Measurements from ENCODE around the gene SHCBP1. TPM values are rescaled to one million over a fixed set of nuclear protein-coding genes. Genes with fewer than 3 reads are reported as not detected.

SHCBP1 gene
- total and polyA plus RNA-seq, 2 of the 13 experiments (the other 11 are each of a cell fraction or from before 2014, with no cell fraction given), result 15.7 to 33.0 TPM

DNA sequence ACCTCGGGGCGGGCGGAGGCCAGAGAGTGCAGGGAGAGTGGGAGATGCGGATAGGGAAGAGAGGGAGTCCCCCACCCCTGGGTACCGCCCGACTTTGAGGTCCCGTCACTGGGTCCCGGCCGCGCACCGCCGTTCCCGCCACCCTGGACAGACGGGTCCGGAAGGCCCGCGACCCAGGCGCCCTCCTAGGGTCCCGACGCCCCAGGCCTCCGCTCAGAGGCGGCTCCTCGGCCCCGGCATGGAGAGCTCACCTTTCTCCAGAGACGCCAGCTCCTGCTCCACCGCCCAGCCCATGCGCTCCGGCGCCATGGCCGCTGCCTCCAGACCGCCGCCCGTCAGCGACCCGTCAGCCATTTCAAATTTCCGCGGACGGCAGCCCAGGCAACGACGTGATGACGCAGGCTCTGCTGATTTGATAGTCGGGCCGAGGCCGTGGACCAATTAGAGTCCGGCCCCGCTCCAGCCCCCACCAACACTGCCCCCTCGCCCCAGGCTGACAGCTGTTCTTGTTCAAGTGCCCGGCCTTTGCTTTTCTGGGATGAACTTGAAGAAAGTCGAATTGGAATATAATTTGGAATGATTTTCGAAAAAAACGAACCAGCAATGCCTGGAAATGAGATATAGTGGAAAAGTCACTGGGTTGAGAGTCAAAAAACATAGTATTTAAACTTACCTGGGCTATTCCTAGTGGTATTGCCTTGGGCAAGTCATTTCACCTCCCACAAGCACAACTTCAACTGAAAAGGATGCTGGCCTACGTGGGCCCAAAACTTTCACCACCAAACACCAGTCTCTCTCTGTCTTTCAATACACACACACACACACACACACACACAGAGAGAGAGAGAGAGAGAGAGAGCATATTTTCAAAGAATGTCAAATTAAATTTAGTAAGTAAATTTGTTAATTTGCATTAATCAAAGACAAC, at the start of gene SHCBP1 (continued):
- TF ChIP-seq, protein P1, sequence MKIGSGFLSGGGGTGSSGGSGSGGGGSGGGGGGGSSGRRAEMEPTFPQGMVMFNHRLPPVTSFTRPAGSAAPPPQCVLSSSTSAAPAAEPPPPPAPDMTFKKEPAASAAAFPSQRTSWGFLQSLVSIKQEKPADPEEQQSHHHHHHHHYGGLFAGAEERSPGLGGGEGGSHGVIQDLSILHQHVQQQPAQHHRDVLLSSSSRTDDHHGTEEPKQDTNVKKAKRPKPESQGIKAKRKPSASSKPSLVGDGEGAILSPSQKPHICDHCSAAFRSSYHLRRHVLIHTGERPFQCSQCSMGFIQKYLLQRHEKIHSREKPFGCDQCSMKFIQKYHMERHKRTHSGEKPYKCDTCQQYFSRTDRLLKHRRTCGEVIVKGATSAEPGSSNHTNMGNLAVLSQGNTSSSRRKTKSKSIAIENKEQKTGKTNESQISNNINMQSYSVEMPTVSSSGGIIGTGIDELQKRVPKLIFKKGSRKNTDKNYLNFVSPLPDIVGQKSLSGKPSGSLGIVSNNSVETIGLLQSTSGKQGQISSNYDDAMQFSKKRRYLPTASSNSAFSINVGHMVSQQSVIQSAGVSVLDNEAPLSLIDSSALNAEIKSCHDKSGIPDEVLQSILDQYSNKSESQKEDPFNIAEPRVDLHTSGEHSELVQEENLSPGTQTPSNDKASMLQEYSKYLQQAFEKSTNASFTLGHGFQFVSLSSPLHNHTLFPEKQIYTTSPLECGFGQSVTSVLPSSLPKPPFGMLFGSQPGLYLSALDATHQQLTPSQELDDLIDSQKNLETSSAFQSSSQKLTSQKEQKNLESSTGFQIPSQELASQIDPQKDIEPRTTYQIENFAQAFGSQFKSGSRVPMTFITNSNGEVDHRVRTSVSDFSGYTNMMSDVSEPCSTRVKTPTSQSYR (CRISPR knock-in tag; IDR thresholded peaks at IDR 0.05; ENCODE audit: borderline replicate concordance), result no peak
- no peak for TF ChIP-seq ZNF607 (CRISPR knock-in tag; IDR thresholded peaks at IDR 0.05; ENCODE audit: borderline replicate concordance)
- TF ChIP-seq GATA4 (IDR thresholded peaks at IDR 0.05; ENCODE audit: borderline replicate concordance, low read depth), result no peak
- TF ChIP-seq TSC22D2 (CRISPR knock-in tag; IDR thresholded peaks at IDR 0.05; ENCODE audit: borderline replicate concordance), result no peak
- TF ChIP-seq, protein P2, sequence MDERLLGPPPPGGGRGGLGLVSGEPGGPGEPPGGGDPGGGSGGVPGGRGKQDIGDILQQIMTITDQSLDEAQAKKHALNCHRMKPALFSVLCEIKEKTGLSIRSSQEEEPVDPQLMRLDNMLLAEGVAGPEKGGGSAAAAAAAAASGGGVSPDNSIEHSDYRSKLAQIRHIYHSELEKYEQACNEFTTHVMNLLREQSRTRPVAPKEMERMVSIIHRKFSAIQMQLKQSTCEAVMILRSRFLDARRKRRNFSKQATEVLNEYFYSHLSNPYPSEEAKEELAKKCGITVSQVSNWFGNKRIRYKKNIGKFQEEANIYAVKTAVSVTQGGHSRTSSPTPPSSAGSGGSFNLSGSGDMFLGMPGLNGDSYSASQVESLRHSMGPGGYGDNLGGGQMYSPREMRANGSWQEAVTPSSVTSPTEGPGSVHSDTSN (CRISPR knock-in tag; IDR thresholded peaks at IDR 0.05), result no peak
- TF ChIP-seq ZNF136 (CRISPR knock-in tag; IDR thresholded peaks at IDR 0.05; ENCODE audit: low read depth), result no peak
- peak; percentile 53 for TF ChIP-seq AGO2 (optimal IDR thresholded peaks at IDR 0.05; ENCODE audit: low read depth, low read length)
- TF ChIP-seq, protein P3, sequence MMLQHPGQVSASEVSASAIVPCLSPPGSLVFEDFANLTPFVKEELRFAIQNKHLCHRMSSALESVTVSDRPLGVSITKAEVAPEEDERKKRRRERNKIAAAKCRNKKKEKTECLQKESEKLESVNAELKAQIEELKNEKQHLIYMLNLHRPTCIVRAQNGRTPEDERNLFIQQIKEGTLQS (CRISPR knock-in tag; IDR thresholded peaks at IDR 0.05), result peak; percentile 61; the same call in 1 of the 2 replicates
- no peak for TF ChIP-seq SRF (IDR thresholded peaks at IDR 0.05; ENCODE audit: low read depth, low read length)
- no peak for TF ChIP-seq PCBP2 (optimal IDR thresholded peaks at IDR 0.05; ENCODE audit: low read depth, low read length, poor library complexity, severe bottlenecking)
- TF ChIP-seq ZNF460 (CRISPR knock-in tag; IDR thresholded peaks at IDR 0.05; ENCODE audit: borderline replicate concordance), result no peak
- TF ChIP-seq ZZZ3 (CRISPR knock-in tag; IDR thresholded peaks at IDR 0.05; ENCODE audit: borderline replicate concordance), result 0 out of 2 replicates have a peak, but pooled peaks have one; percentile 64
- TF ChIP-seq ZNF33B (CRISPR knock-in tag; IDR thresholded peaks at IDR 0.05), result no peak
- TF ChIP-seq ELF4 (CRISPR knock-in tag; IDR thresholded peaks at IDR 0.05; ENCODE audit: borderline replicate concordance), result no peak
- peak; percentile 100 for TF ChIP-seq HDAC1 (CRISPR knock-in tag; IDR thresholded peaks at IDR 0.05)
- 0 out of 2 replicates have a peak, but pooled peaks have one; percentile 39 for TF ChIP-seq BRCA1 (CRISPR knock-in tag; IDR thresholded peaks at IDR 0.05)
- no peak for TF ChIP-seq PAWR (CRISPR knock-in tag; IDR thresholded peaks at IDR 0.05; ENCODE audit: borderline replicate concordance)
- no peak for TF ChIP-seq ATF7 (IDR thresholded peaks at IDR 0.05)
- TF ChIP-seq ATF7 (CRISPR knock-in tag; IDR thresholded peaks at IDR 0.05), result no peak
- TF ChIP-seq, protein P4, sequence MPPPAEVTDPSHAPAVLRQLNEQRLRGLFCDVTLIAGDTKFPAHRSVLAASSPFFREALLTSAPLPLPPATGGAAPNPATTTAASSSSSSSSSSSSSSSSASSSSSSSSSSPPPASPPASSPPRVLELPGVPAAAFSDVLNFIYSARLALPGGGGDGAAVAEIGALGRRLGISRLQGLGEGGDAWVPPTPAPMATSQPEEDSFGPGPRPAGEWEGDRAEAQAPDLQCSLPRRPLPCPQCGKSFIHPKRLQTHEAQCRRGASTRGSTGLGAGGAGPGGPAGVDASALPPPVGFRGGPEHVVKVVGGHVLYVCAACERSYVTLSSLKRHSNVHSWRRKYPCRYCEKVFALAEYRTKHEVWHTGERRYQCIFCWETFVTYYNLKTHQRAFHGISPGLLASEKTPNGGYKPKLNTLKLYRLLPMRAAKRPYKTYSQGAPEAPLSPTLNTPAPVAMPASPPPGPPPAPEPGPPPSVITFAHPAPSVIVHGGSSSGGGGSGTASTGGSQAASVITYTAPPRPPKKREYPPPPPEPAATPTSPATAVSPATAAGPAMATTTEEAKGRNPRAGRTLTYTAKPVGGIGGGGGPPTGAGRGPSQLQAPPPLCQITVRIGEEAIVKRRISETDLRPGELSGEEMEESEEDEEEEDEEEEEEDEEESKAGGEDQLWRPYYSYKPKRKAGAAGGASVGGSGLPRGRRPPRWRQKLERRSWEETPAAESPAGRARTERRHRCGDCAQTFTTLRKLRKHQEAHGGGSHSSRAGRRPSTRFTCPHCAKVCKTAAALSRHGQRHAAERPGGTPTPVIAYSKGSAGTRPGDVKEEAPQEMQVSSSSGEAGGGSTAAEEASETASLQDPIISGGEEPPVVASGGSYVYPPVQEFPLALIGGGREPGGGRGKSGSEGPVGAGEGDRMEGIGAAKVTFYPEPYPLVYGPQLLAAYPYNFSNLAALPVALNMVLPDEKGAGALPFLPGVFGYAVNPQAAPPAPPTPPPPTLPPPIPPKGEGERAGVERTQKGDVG (CRISPR knock-in tag; IDR thresholded peaks at IDR 0.05; ENCODE audit: borderline replicate concordance), result peak; percentile 86; the same call in 1 of the 2 replicates
- peak; percentile 79 for TF ChIP-seq HOXD1 (CRISPR knock-in tag; IDR thresholded peaks at IDR 0.05)

Data from HepG2 (cell line).